Stimulated activated CD4-positive, alpha-beta T cell treated with anti-CD3 and anti-CD28 coated beads, Interleukin-2, amount 100 ng/mL, for 4 hours (primary cell): ENCODE data around the gene STK36.

Experiments used
- DNase-seq: peaks from one replicate; pipeline ENCODE4 v3.0.0-alpha.2; 2020; ENCODE audit warnings: low read depth

Gene STK36, protein sequence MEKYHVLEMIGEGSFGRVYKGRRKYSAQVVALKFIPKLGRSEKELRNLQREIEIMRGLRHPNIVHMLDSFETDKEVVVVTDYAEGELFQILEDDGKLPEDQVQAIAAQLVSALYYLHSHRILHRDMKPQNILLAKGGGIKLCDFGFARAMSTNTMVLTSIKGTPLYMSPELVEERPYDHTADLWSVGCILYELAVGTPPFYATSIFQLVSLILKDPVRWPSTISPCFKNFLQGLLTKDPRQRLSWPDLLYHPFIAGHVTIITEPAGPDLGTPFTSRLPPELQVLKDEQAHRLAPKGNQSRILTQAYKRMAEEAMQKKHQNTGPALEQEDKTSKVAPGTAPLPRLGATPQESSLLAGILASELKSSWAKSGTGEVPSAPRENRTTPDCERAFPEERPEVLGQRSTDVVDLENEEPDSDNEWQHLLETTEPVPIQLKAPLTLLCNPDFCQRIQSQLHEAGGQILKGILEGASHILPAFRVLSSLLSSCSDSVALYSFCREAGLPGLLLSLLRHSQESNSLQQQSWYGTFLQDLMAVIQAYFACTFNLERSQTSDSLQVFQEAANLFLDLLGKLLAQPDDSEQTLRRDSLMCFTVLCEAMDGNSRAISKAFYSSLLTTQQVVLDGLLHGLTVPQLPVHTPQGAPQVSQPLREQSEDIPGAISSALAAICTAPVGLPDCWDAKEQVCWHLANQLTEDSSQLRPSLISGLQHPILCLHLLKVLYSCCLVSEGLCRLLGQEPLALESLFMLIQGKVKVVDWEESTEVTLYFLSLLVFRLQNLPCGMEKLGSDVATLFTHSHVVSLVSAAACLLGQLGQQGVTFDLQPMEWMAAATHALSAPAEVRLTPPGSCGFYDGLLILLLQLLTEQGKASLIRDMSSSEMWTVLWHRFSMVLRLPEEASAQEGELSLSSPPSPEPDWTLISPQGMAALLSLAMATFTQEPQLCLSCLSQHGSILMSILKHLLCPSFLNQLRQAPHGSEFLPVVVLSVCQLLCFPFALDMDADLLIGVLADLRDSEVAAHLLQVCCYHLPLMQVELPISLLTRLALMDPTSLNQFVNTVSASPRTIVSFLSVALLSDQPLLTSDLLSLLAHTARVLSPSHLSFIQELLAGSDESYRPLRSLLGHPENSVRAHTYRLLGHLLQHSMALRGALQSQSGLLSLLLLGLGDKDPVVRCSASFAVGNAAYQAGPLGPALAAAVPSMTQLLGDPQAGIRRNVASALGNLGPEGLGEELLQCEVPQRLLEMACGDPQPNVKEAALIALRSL (N-terminal part only)

GRCh38 chr2:218671654-218672566, at the start of gene STK36, which contains the start of gene RNF25:
Gene STK36, plus strand, starts transcription at chr2:218672086. Its CDS starts 744 bp downstream, at chr2:218672830.
Gene RNF25, minus strand, starts transcription at chr2:218672002. Its CDS starts 32 bp downstream, at chr2:218671970.
- DNase-seq: peak; percentile 71

DNA sequence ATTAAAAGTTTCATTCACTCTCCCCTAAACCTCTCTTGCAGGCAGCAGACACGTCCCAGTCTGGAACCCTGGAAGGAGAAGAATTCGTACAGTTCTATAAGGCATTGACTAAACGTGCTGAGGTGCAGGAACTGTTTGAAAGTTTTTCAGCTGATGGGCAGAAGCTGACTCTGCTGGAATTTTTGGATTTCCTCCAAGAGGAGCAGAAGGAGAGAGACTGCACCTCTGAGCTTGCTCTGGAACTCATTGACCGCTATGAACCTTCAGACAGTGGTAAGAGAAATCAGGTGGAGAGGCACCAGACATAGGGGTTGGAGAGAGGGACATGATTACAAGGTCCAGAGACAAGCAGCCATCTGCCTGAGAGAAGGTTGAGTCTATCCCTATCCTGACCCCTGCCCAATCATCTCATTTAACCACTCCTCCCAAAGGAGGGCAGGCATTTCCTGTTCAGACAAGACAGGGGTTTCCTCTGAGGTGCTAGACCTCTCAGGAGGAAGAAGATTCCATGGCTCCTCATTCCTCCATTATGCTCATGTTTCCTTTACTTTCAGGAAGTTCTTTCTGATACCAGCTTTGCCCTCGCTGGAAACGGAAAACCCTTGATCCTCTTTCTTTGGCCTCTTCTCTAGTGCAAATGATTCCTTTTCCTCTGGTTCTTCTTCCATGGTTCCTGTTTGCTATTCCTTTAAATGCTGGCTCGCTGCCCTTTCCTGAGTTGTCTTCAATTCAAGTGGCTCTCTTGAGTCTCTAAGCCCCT, 49.1 kb upstream of the STK36 start:
- DNase-seq: no peak

GRCh38 chr2:218623366-218623705, 48.5 kb upstream of the STK36 start:
- no peak for DNase-seq

DNA sequence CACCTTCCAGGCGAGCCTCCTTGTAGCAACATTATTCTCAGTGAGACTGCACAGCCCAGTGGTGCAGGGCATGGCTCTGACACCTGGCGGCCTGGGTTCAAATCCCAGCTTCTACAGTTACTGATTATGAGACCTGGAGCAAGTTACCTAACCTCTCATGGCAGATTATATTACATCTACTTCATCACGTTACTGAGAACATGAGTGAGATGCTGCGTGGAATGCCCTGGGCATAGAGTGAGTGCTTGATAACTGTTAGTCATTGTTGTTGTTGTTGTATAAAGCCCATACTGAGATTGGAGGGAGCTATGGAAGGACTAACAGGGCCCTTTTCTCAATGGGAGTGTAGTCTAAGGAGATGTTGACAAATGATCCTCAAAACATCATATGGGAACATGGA, 45.5 kb upstream of the STK36 start:
- DNase-seq: no peak

GRCh38 chr2:218627939-218628338, 43.9 kb upstream of the STK36 start:
- DNase-seq: no peak

GRCh38 chr2:218631837-218632236, 40.0 kb upstream of the STK36 start:
- no peak for DNase-seq

- no peak for DNase-seq
These were observed 36.2 kb upstream of the STK36 start for GRCh38 chr2:218635719-218636118.

GRCh38 chr2:218638372-218638771, 33.5 kb upstream of the STK36 start:
- no peak for DNase-seq

GRCh38 chr2:218642121-218642656, 29.7 kb upstream of the STK36 start:
- no peak for DNase-seq

GRCh38 chr2:218642786-218643185, 29.1 kb upstream of the STK36 start:
- no peak for DNase-seq

DNA sequence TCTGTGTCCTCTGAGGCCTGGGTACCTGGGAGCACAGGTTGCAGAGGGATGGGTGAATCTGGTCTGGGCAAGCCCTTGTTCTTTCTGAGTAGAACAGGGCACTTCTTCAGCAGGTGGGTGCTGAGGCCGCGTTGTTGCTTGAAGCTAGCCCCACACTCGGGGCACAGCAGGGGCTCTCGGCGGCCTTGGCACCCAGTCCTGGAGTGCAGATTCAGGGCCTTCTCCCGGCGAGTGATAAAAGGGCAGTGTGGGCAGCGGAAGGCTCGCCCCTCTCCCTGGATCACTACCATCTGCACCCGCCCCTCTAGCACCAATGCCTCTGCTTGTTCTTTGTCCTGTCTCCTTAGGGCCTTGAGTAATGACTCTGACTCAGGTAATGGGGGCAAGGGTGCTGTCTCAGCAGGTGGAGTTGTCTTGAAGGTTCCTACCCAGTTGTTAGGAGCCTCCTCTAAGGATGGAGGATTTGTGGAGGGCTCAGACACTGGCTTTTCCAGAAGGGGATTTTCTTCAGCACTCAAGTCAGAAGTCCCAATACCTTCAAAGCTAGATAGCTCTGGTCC, 28.1 kb upstream of the STK36 start:
- no peak for DNase-seq

GRCh38 chr2:218644721-218645120, 27.2 kb upstream of the STK36 start:
- DNase-seq: no peak

DNA sequence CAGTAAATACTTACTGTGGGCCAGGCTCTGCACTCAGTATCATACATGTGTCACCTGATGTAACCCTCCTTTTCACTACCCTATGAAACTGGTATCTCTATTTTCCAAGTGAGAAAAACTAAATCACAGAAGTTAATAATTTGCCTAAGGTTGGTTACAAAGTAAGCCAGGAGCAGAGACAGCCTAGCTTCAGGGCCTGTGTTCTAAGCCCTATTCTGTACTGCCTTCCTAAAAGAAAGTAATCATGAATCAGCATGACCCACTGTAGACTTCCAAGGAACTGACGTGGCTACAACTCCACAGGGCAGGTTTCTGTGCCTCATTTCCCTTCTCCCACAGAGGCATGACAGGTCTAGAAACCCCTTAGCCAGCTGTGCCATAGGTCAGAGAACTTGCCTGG, 26.8 kb upstream of the STK36 start:
- no peak for DNase-seq

GRCh38 chr2:218648088-218648786, 23.6 kb upstream of the STK36 start:
- peak; percentile 31 for DNase-seq

GRCh38 chr2:218648787-218649100, 23.1 kb upstream of the STK36 start:
- no peak for DNase-seq

DNA sequence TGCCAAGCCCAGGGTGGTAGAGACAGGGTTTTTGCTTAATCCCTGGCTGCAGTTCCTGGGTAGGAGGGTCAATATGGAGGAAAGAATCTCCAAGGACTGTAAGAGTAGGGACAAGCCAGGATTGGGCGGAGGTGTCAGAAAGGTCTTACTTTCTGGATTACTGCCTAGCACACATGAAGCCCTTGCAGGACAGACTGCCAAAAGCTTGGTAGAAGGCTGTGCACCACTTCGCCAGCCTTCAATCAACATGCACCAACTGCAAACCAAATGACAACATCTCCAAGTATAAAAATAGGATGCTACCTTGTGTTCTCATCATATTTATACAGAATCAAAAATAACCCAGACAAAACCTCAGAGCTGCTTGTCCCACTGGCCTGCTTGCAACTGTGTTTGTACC, 16.1 kb upstream of the STK36 start:
- DNase-seq: no peak

GRCh38 chr2:218658671-218659257, 13.1 kb upstream of the STK36 start:
- DNase-seq: peak; percentile 16

- peak; percentile 94 for DNase-seq
These were observed 12.5 kb upstream of the STK36 start, which contains the start of the genes BCS1L and ZNF142 for GRCh38 chr2:218659258-218659987. Gene BCS1L, plus strand, starts transcription at chr2:218659683. Its CDS starts 1,305 bp downstream, at chr2:218660988. Gene ZNF142, minus strand, starts transcription at chr2:218659623. Its CDS starts 3,194 bp downstream, at chr2:218656429.
